ENCODE results near the gene TRAPPC5.

TRAPPC5 gene

GRCh38 chr19:7701654-7702457 lies 21.2 kb downstream of the TRAPPC5 start, which contains the start of gene FCER2:
Gene FCER2 (minus strand): TSS chr19:7702131. CDS start chr19:7699760, 2,371 bp downstream.
- DNase-seq, result no peak

- no peak for DNase-seq
Measured at GRCh38 chr19:7703332-7703731, 22.7 kb downstream of the TRAPPC5 start.

GRCh38 chr19:7704280-7705060 lies 23.8 kb downstream of the TRAPPC5 start:
- no peak for DNase-seq

GRCh38 chr19:7705387-7706187 lies 25.0 kb downstream of the TRAPPC5 start:
- DNase-seq, result no peak

- DNase-seq, result no peak
Measured at GRCh38 chr19:7706188-7706954, 25.7 kb downstream of the TRAPPC5 start.

- DNase-seq, result no peak
Measured at GRCh38 chr19:7706955-7707456, 26.4 kb downstream of the TRAPPC5 start.

- DNase-seq, result no peak
Measured at GRCh38 chr19:7709932-7710460, 29.4 kb downstream of the TRAPPC5 start.

GRCh38 chr19:7710616-7711015 lies 30.0 kb downstream of the TRAPPC5 start:
- no peak for DNase-seq

- DNase-seq, result no peak
Measured at GRCh38 chr19:7715671-7716070, 35.0 kb downstream of the TRAPPC5 start.

- no peak for DNase-seq
Measured at GRCh38 chr19:7716762-7717161, 36.1 kb downstream of the TRAPPC5 start.

GRCh38 chr19:7718668-7719067 lies 38.0 kb downstream of the TRAPPC5 start:
- no peak for DNase-seq

- DNase-seq, result no peak
Measured at GRCh38 chr19:7720351-7720750, 39.7 kb downstream of the TRAPPC5 start.

GRCh38 chr19:7722231-7722651 lies 41.6 kb downstream of the TRAPPC5 start:
- DNase-seq, result no peak

- no peak for DNase-seq
Measured at GRCh38 chr19:7725791-7726190, 45.2 kb downstream of the TRAPPC5 start.

GRCh38 chr19:7729211-7729610 lies 48.6 kb downstream of the TRAPPC5 start:
- DNase-seq, result no peak

GRCh38 chr19:7729831-7730285 lies 49.2 kb downstream of the TRAPPC5 start:
- no peak for DNase-seq

GRCh38 chr19:7730286-7731217 lies 49.9 kb downstream of the TRAPPC5 start:
- DNase-seq, result no peak

- DNase-seq, result no peak
Measured at GRCh38 chr19:7731218-7731595, 50.6 kb downstream of the TRAPPC5 start.

- no peak for DNase-seq
Measured at GRCh38 chr19:7731615-7732014, 51.0 kb downstream of the TRAPPC5 start.

GRCh38 chr19:7732045-7732444 lies 51.4 kb downstream of the TRAPPC5 start, which contains the start of gene CLEC4G:
Gene CLEC4G (minus strand): TSS chr19:7732110. CDS start chr19:7732102, 8 bp downstream.
- DNase-seq, result no peak

- DNase-seq, result no peak
Measured at GRCh38 chr19:7733376-7733775, 52.7 kb downstream of the TRAPPC5 start.
